Body of pancreas (tissue), 4 donors: ENCODE data around the gene SRPK2.

ENCODE experiments used
- CTCF ChIP-seq, 7 experiments: fragments of 450-650 bp in 4 of 7; fragments of 200-600 bp in 3 of 7; sonication (generic) in 3 of 7; IDR thresholded peaks; one replicate each; pipeline ENCODE4 v1.5.1; 2016 to 2019; ENCODE audit warnings: antibody characterized with exemption in 7 of 7
- POLR2A ChIP-seq, 3 donors: fragments of 450-650 bp; IDR thresholded peaks; one replicate each; pipeline ENCODE4 v1.6.1; 2016; ENCODE audit warnings: antibody characterized with exemption in 3 of 3, mild to moderate bottlenecking in 2 of 3

- no peak for TF ChIP-seq CTCF (IDR thresholded peaks at IDR 0.05)
- TF ChIP-seq POLR2A (IDR thresholded peaks at IDR 0.05) = no peak
Measured at GRCh38 chr7:105086850-105087249, 301.9 kb downstream of the SRPK2 start.
